H9 (cell line): Measurements from ENCODE around the gene ADAMTS6. TPM values are rescaled to one million over a fixed set of nuclear protein-coding genes. Genes with fewer than 3 reads are reported as not detected.
"Not testable (repeated sequence)": the region's sequence is repeated elsewhere in the genome, so short reads cannot be mapped to it uniquely, and the experiment has no call there.

Source experiments
- DNase-seq: peaks from one replicate; pipeline ENCODE4 v3.0.0-alpha.2; 2017
- H2AFZ ChIP-seq: one replicate; pipeline ENCODE4 v1.6.1; 2013; ENCODE audit warnings: mild to moderate bottlenecking, low read length, control low read depth, moderate library complexity
- H2AK5ac ChIP-seq: 2 replicates; pipeline ENCODE4 v1.6.1; 2013; ENCODE audit warnings: low read length, control low read depth, mixed read lengths; ENCODE audit not compliant: insufficient read length
- H2BK120ac ChIP-seq: one replicate; pipeline ENCODE4 v1.6.1; 2013; ENCODE audit warnings: low read depth, mild to moderate bottlenecking, low read length, control low read depth, inconsistent platforms; ENCODE audit not compliant: poor library complexity, severe bottlenecking
- H2BK12ac ChIP-seq: 2 replicates; pipeline ENCODE4 v1.6.1; 2013; ENCODE audit warnings: low read length, control low read depth, mixed read lengths, low read depth; ENCODE audit not compliant: insufficient read length
- H2BK15ac ChIP-seq: 2 replicates; pipeline ENCODE4 v1.6.1; 2013; ENCODE audit warnings: low read depth, low read length, control low read depth
- H2BK20ac ChIP-seq: one replicate; pipeline ENCODE4 v1.6.1; 2013; ENCODE audit warnings: low read depth, mild to moderate bottlenecking, low read length, control low read depth, inconsistent platforms; ENCODE audit not compliant: poor library complexity, severe bottlenecking
- H2BK5ac ChIP-seq: 2 replicates; pipeline ENCODE4 v1.6.1; 2013; ENCODE audit warnings: low read length, control low read depth, mixed read lengths; ENCODE audit not compliant: insufficient read length
- H3K14ac ChIP-seq: 2 replicates; pipeline ENCODE4 v1.6.1; 2013; ENCODE audit warnings: low read length, control low read depth; ENCODE audit not compliant: insufficient read depth
- H3K18ac ChIP-seq: 2 replicates; pipeline ENCODE4 v1.6.1; 2013; ENCODE audit warnings: low read depth, mild to moderate bottlenecking, mixed read lengths, low read length, control low read depth; ENCODE audit not compliant: insufficient read length
- H3K23ac ChIP-seq: 2 replicates; pipeline ENCODE4 v1.6.1; 2013; ENCODE audit warnings: low read length, control low read depth, mixed read lengths, low read depth; ENCODE audit not compliant: insufficient read length
- H3K23me2 ChIP-seq: 2 replicates; pipeline ENCODE4 v1.6.1; 2013; ENCODE audit warnings: low read depth, mild to moderate bottlenecking, mixed read lengths, low read length, control low read depth; ENCODE audit not compliant: insufficient read length, poor library complexity, severe bottlenecking
- H3K27ac ChIP-seq: 2 replicates; pipeline ENCODE4 v1.5.1; 2013; ENCODE audit warnings: low read length, control low read depth, mixed read lengths, low read depth; ENCODE audit not compliant: insufficient read length
- H3K27me3 ChIP-seq: 2 replicates; pipeline ENCODE4 v1.6.1; 2013; ENCODE audit warnings: low read length, control low read depth, inconsistent platforms; ENCODE audit not compliant: insufficient read depth
- H3K4ac ChIP-seq: 2 replicates; pipeline ENCODE4 v1.6.1; 2013; ENCODE audit warnings: low read depth, mild to moderate bottlenecking, control low read depth, inconsistent platforms, low read length, moderate library complexity
- H3K4me1 ChIP-seq: 2 replicates; pipeline ENCODE4 v1.6.1; 2013; ENCODE audit warnings: low read length, control low read depth, inconsistent platforms; ENCODE audit not compliant: insufficient read depth
- H3K4me2 ChIP-seq: 2 replicates; pipeline ENCODE4 v1.6.1; 2013; ENCODE audit warnings: low read length, control low read depth, mixed read lengths; ENCODE audit not compliant: insufficient read length, insufficient read depth
- H3K56ac ChIP-seq: 2 replicates; pipeline ENCODE4 v1.6.1; 2013; ENCODE audit warnings: low read depth, mild to moderate bottlenecking, mixed read lengths, low read length, control low read depth; ENCODE audit not compliant: insufficient read length
- H3K79me1 ChIP-seq: 2 replicates; pipeline ENCODE4 v1.6.1; 2013; ENCODE audit warnings: low read depth, mild to moderate bottlenecking, moderate library complexity, low read length, control low read depth, inconsistent platforms; ENCODE audit not compliant: insufficient read depth, poor library complexity, severe bottlenecking
- H3K79me2 ChIP-seq: 2 replicates; pipeline ENCODE4 v1.6.1; 2013; ENCODE audit warnings: low read length, control low read depth, inconsistent platforms; ENCODE audit not compliant: insufficient read depth
- H3K9ac ChIP-seq: 2 replicates; pipeline ENCODE4 v1.6.1; 2013; ENCODE audit warnings: low read length, control low read depth, mixed read lengths; ENCODE audit not compliant: insufficient read length; ENCODE audit errors: extremely low read depth
- H3K9me3 ChIP-seq: one replicate; pipeline ENCODE4 v1.6.1; 2013; ENCODE audit warnings: low read depth, low read length, inconsistent platforms; ENCODE audit not compliant: control insufficient read depth
- H3T11ph ChIP-seq: one replicate; pipeline ENCODE4 v1.6.1; 2013; ENCODE audit warnings: mild to moderate bottlenecking, low read length, control low read depth, inconsistent platforms
- H4K20me1 ChIP-seq: one replicate; pipeline ENCODE4 v1.6.1; 2013; ENCODE audit not compliant: control insufficient read depth, insufficient read length, insufficient read depth
- H4K5ac ChIP-seq: 2 replicates; pipeline ENCODE4 v1.6.1; 2013; ENCODE audit warnings: low read depth, mild to moderate bottlenecking, mixed read lengths, low read length, control low read depth; ENCODE audit not compliant: insufficient read length
- H4K8ac ChIP-seq: replicated peaks from 2 replicates; pipeline ENCODE4 v1.6.1; 2013; ENCODE audit warnings: low read length, control low read depth, mixed read lengths, low read depth; ENCODE audit not compliant: insufficient read length
- H4K91ac ChIP-seq: 2 replicates; pipeline ENCODE4 v1.6.1; 2013; ENCODE audit warnings: low read depth, mild to moderate bottlenecking, moderate library complexity, mixed read lengths, low read length, control low read depth; ENCODE audit not compliant: insufficient read length
- H3K27ac Mint-ChIP-seq, 3 experiments: 2 replicates in 2 of 3; 3 replicates in 1 of 3; pipeline ENCODE4 v1.8.0; 2020 to 2021; ENCODE audit warnings: mixed read lengths in 3 of 3, mild to moderate bottlenecking in 1 of 3, moderate library complexity in 1 of 3
- H3K27me3 Mint-ChIP-seq: 2 replicates; pipeline ENCODE4 v1.8.0; 2021; ENCODE audit warnings: low read depth, mild to moderate bottlenecking, moderate library complexity, mixed read lengths
- H3K36me3 Mint-ChIP-seq, 3 experiments: 2 replicates in 2 of 3; 3 replicates in 1 of 3; pipeline ENCODE4 v1.8.0; 2020 to 2021; ENCODE audit warnings: low read depth in 3 of 3, mixed read lengths in 3 of 3; ENCODE audit not compliant: insufficient read depth in 1 of 3
- H3K4me1 Mint-ChIP-seq, 2 experiments: 2 replicates each; pipeline ENCODE4 v1.8.0; 2020; ENCODE audit warnings: mixed read lengths in 2 of 2
- H3K4me3 Mint-ChIP-seq, 2 experiments: 2 replicates in 1 of 2; 3 replicates in 1 of 2; pipeline ENCODE4 v1.8.0; 2020 to 2021; ENCODE audit warnings: mild to moderate bottlenecking in 2 of 2, mixed read lengths in 2 of 2, moderate library complexity in 1 of 2
- H3K9me3 Mint-ChIP-seq, 2 experiments: 2 replicates in 1 of 2; 3 replicates in 1 of 2; pipeline ENCODE4 v1.8.0; 2020; ENCODE audit warnings: mild to moderate bottlenecking in 2 of 2, mixed read lengths in 2 of 2, moderate library complexity in 1 of 2
- CTCF ChIP-seq: fragments of 200-600 bp; sonication (generic); conservative IDR thresholded peaks from 3 replicates; pipeline ENCODE4 v1.8.0; 2021; ENCODE audit warnings: antibody characterized with exemption, mild to moderate bottlenecking
- WGBS: extraction: QIAGEN DNeasy Blood & Tissue Kit; methylation state at CpG from one replicate; pipeline ENCODE4 v1.1.7; 2013; ENCODE audit warnings: missing lambda C conversion rate, low lambda C conversion rate, mixed read lengths; ENCODE audit not compliant: insufficient read length; ENCODE audit errors: extremely low coverage; 5-methylcytosine and 5-hydroxymethylcytosine counted together
- total RNA-seq: library from RNA; stranded (reverse); gene quantifications from 2 replicates; pipeline ENCODE4 v1.2.1, GENCODE V29; 2021

The ADAMTS6 gene
- total RNA-seq, 1 experiment from 2014 or later = 0.33 TPM

- Histone ChIP-seq H3K4ac (no peak overlapping the region), H2BK120ac (no peak overlapping the region), H3K27ac (no peak overlapping the region), H3K9ac (no peak overlapping the region), H3K79me2 (no peaks in the 10 kb centered on the region), H3K4me1 (no peaks in the 10 kb centered on the region), H3K14ac (no peak overlapping the region), H4K5ac (no peak overlapping the region), H2BK20ac (no peak overlapping the region), H3T11ph (no peak overlapping the region), H3K9me3 (no peaks in the 10 kb centered on the region), H2BK15ac (no peak overlapping the region), H4K20me1 (no peaks in the 10 kb centered on the region), H4K8ac (no peak overlapping the region), H4K91ac (no peak overlapping the region), H3K79me1 (no peaks in the 10 kb centered on the region), H2AK5ac (no peak overlapping the region), H3K56ac (no peak overlapping the region), H3K4me2 (no peak overlapping the region), H2BK12ac (no peak overlapping the region), H3K27me3 (no peaks in the 10 kb centered on the region), H3K23ac (no peak overlapping the region), H3K23me2 (no peaks in the 10 kb centered on the region), H2AFZ (no peak overlapping the region), H2BK5ac (no peak overlapping the region), H3K18ac (no peak overlapping the region)
- Mint-ChIP-seq H3K4me3 (no peak overlapping the region), H3K4me1 (peaks cover 9 to 13% of the 10 kb centered on the region in 2 experiments), H3K36me3 (no peaks in the 10 kb centered on the region; a peak in 1 of 7 replicates), H3K9me3 (no peaks in the 10 kb centered on the region), H3K27ac (peak overlapping the region in 2 of 3 experiments; percentile 31 to 73; a peak in 2 of 7 replicates), H3K27me3 (no peaks in the 10 kb centered on the region)
- no CpG with 5 or more reads among the region's 5 CpGs for WGBS
- no peak for DNase-seq
- TF ChIP-seq CTCF = no peak
These were observed 296.9 kb downstream of the ADAMTS6 start for GRCh38 chr5:65184780-65185179.

GRCh38 chr5:65174231-65174630 lies 307.5 kb downstream of the ADAMTS6 start:
- not testable (repeated sequence) for H3K23ac ChIP-seq, H2BK20ac ChIP-seq, H2BK5ac ChIP-seq, H3K27me3 Mint-ChIP-seq, H3K23me2 ChIP-seq, H2BK12ac ChIP-seq, H2BK120ac ChIP-seq, H3K27ac ChIP-seq, H3K79me2 ChIP-seq, H3K9me3 Mint-ChIP-seq, H3K27me3 ChIP-seq, H3K4me3 Mint-ChIP-seq, H4K8ac ChIP-seq, H2BK15ac ChIP-seq, H3K79me1 ChIP-seq, H3K4me1 ChIP-seq, H3K27ac Mint-ChIP-seq, H3K9ac ChIP-seq, H3K18ac ChIP-seq, H4K20me1 ChIP-seq, DNase-seq, H3K4ac ChIP-seq, H3K56ac ChIP-seq, H2AK5ac ChIP-seq, H3K4me2 ChIP-seq, H2AFZ ChIP-seq, H3K4me1 Mint-ChIP-seq, H3T11ph ChIP-seq, H4K91ac ChIP-seq, H3K14ac ChIP-seq, H3K9me3 ChIP-seq, H4K5ac ChIP-seq
- WGBS = no CpG with 5 or more reads among the region's 18 CpGs
- H3K36me3 Mint-ChIP-seq = peaks cover 3 to 12% (median 6%) of the 10 kb centered on the region in 3 experiments; a peak in 6 of 7 replicates
